Colon (tissue), 2 donors: Measurements from ENCODE around the gene OR6S1.

Experiments used
- FAIRE-seq: peaks from 2 replicates; lab custom pipeline; 2012; peaks lifted over from hg19 to GRCh38; lab: Jason Lieb, UNC
- donor health status: control.
- donor health status: control.

The OR6S1 gene, protein sequence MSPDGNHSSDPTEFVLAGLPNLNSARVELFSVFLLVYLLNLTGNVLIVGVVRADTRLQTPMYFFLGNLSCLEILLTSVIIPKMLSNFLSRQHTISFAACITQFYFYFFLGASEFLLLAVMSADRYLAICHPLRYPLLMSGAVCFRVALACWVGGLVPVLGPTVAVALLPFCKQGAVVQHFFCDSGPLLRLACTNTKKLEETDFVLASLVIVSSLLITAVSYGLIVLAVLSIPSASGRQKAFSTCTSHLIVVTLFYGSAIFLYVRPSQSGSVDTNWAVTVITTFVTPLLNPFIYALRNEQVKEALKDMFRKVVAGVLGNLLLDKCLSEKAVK

DNA sequence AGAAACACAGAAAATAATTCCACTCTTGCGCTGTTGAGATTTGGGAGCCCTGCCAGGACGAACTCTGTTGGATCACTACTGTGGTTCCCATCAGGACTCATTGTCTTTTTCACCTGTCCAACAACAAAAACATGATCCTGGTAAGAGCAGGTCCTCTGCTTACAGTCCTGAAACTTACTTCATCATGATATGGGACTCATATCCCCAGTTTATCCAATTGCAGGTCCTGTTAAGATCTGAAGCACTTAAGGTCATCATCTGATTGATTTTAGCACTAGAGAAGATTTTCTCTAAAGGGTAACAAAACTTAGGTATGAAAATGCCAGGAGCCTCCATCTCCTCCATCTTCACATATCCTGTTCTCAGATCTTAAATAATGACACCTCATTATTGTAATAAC is at the start of gene OR6S1:
OR6S1 (minus strand) TSS at position 101 of the 400 bp plus-strand sequence; CDS start at position 101, 0 bp downstream.
- FAIRE-seq = no peak

DNA sequence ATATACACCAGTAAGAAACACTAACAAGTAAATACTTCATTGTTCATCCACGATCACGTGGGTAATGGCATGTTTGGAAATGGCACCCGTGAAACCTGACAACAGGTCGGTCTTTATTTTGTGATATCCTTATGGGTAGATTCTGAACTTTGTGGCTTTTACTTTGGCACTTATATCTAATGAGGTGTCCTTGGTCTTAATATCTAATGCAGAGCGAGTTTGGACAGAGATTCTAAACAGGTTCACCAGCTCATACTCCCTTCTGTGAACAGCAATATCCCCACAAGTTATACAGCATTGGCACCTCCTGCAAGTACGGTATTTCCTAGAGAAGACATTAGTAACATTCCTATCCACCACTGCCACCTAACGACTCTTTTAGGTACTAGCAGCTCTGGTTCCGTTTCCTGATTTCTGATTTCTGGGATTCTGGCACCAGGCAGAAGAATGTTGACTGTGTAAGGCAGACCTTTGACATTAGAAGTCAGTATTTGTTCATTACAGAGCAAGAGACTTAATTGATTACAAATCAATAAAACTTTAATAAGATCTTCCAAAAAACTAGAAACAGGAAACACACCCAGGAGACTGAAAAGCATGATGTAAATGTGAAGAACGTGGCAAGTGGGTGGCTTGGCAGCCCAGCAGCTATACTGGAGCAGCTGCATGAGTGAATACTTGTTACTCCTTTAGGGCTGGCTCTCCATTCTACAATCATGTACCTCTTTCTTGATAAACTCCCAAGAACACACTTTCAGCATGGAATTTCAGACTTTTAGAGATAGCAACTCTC is 49.6 kb upstream of the OR6S1 start:
- FAIRE-seq = no peak

DNA sequence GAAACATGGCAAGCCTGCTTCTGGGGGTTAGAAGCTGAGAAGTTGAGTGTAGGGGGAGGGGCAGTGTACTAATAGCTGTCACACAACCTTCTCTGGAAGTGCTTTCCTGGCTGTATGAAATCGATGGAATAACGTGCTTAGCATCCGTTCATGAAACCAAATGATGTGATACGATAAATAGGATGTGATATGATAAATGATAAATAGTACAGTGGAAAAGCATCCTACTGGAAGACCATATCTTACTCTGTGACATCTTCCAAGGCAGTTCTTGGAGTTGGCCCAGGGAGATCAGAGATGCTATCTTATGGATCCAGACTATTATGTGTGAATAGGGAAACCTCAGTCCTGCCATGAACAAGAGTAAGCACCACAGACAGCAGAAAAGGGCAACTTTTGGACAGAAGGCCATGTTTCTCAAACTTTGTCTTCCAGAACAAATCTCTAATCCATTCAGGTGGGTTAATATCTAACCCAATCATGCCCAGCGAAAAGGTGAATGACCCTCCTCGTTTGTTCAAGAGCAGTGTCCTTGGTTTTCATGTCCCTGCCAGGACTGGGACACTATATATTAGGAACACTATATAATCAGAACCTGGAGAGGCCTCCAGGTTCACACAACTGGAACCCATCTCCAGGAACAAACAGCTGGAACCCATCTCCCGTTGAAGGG is 46.8 kb upstream of the OR6S1 start, which contains the start of gene ANG:
ANG (plus strand) TSS at position 598 of the 673 bp plus-strand sequence. CDS start 4,801 bp downstream, outside the sequence.
- no peak for FAIRE-seq

DNA sequence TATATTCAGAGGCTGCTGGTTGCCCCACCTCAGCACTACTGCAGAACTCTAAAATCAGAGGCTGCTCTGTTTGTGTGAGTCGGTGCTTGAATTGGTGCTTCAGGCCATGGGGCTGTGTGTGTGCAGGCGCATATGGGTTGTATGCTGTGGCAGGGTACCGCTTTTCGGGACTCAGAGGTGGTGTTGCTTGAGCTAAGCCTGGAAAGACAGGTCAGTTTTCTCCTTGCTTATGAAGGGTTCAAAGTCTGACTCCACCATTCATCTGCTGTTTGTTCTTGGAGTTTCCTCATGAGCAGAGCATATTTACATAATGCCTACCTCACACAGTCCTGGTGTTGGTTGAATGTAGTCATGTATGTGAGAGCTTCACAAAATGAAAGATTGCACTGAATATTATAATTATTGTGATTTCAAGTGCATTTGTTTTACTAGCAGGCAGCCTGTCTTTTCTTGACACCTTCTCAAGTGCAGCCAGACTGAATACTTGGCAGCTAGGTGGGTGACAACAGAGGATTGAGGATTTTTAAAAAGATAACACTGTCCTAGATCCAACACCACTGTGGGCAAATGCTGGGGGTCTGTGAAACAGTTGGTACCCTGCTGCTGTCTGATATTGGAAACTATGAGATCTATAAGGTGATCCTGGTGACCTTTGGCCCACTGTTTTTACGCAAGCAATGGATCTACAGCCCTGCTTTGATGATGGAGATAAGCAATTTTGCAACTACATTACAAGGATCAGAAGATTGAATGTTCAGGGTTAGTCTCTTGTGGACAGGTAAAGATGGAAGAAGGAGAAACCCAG is 46.1 kb upstream of the OR6S1 start:
- FAIRE-seq = no peak

DNA sequence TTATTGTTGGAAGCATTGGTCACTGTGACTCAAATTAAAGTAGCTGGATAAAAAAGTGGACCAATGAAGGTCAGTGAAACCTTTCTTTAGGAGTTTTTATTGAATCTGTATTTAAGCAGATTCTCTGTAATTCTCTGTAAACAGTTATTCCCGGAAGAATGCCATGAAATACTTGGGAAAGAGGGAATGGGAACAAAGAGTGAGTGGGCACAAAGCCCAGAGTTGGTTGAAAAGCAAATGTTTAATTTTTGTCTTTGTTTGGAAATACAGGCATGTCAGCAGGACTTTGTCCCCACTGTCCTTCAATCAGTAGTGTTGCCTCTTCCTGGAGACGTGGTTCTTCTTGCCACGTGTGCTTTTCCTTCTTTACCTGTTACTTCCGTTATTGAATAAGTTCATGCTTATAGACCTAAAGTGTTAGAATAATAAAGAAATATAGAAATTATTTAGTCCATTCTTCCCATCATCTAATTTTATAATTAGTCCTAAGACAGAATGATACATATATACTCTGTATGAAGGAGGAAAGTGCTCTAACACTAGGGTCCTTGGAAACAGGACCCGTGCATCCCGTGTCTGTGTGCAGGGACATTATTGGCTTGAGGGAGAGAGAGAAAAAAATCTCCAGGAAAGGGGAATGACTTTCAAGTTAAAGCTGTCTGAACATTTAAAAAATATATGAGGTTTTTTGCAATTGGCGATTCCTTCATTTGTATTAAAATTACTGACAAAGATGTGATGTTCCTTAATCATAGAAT is 45.1 kb upstream of the OR6S1 start:
- no peak for FAIRE-seq

DNA sequence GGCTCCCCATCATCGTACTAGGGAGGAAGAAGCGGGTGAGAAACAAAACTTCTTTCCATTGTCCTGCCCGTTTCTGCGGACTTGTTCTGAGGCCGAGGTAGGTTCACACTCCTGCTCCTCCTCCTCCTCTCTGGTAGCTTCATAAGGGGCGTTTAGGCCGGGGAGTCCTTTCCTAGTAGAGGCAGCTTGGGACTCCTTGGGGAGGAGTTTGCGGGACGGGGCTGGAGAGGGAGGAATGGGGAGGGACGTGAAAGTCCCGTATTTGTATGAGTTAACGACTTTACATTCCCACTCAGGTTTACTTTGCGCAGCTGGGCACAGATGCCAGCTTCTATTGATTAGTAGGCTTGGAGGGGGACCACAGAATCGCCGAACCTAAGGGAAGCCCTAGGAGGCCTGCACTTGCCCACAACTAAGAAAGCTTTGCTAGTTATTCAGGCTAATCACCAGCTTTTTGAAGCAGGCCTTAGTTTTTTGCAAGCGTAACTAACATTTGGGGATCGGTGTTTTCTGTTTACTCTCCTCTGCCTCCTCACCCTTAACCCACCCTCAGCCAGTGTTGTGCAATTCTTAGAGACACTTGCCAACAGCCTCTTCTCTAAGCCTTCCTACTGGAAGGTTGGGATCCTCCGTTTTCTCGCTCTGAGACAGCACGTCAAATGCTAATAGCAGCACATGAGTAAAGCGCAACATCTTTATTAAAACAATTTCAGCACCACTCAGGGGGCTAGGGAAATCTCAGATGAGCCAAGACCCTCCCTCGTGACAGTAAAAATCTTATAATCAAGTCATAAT is 43.4 kb upstream of the OR6S1 start:
- FAIRE-seq = no peak

DNA sequence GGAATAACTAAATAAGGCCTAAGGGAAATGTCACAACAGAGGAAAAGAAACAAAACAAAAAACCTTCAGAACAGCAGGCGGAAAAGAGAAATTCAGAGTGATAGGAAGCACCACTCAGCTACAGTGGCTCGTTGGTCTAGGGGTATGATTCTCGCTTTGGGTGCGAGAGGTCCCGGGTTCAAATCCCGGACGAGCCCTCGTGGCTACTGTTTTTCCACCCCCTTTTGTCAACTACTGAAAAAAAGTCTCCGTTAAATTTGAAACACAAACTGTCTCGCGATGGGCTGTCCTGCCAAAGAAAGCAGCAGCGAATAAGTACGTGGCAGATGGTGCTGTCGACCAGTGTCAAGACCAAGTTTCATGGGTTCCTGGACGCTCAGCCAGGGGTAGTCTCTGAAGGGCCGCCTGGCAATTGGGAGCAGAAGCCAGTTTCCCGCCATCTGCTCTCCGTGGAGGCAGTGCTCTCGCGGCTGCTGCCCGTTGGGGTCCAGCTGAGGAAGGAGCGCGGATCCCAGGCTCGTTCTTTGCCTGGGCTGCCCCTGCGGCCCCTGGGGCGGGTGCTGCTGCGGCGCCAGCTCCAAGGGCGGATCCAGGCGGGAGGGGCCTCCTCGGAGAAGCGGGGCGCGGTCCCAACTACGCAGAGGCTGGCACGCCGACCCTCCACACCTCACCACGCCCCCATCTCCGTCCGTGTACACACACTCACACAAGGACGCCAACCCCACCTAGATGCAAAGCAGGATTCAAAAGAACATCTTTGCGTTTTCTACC is 42.6 kb upstream of the OR6S1 start, which contains the start of gene RNASE4:
RNASE4 (plus strand) TSS at position 670 of the 771 bp plus-strand sequence. CDS start 14,812 bp downstream, outside the sequence.
- FAIRE-seq = no peak

DNA sequence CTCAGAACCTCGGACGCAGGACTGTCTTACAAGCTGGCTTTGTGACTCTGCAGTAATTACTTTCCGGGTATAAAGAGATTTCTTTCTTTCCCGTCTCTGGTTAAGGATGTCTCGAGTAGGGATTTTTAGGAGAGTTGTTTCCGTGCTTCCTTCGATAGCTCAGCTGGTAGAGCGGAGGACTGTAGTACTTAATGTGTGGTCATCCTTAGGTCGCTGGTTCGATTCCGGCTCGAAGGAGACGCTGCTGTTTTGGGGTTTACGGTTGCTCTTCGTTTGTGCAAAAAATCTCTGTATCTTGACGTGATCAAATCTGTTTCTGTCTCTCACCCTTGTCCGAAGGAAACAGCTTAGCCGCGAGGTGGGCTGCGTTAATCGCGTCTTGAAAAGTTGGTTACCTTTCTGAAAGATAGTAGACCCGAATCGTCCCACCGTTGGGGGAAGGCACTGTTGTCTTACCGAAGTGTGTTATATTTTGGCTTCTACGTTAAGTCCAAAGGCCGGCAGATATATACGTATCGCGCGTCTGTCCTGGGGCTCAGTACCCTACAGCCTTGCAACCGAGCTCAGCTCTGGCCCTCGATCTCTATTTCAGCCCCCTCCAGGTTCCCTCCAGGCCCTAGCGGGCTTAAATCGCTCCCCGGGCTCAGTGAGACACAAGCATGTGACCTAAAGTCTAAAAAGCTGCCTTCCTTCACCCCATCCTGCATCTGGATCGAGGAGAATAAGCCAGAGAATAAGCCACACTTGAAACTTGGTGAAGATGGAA is 41.8 kb upstream of the OR6S1 start:
- FAIRE-seq = no peak

DNA sequence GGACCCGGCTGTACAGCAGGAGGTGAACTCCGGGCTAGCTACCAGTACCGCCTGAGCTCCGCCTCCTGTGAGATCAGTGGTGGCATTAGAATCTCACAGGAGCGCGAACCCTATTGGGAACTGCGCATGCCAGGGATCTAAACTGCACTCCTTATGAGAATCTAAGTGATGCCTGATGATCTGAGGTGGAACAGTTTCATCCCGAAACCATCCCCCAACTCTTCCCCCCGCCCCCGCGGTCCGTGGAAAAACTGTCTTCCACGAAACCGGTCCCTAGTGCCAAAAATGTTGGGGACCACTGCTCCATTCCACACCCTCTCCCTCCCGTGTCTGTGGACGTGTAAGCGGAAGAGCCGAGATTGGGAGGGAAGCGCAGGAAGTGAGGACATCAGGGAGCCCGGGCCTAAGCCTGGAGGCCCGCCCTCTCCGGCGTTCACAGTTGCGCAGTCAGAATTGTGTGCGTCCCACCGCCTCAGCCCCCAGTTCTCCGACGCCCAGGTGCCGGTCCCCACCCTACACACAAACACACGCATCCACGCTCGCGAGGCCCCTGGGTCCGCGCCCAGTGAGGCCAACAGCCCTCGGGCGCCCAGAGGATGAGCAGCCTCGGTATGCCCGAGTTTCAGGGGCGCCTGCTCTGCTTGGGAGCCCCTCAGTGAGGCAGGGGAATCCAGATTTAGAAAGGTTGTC is 41.1 kb upstream of the OR6S1 start:
- FAIRE-seq = no peak

DNA sequence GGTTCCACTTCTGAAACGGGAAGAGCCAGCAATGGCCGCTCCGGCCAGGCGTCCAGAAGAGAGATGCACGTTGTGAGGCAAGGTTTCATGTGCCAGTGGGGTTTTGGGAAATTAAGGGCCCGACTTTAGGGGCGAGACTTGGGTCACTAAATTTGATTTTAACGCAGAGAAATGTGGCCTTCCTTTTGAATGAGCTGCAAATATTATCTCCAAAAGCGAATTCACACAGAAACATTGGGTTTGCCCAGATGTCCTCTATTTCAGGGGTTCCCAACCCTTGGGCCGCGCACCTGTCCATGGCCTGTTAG is 40.6 kb upstream of the OR6S1 start:
- FAIRE-seq = no peak

DNA sequence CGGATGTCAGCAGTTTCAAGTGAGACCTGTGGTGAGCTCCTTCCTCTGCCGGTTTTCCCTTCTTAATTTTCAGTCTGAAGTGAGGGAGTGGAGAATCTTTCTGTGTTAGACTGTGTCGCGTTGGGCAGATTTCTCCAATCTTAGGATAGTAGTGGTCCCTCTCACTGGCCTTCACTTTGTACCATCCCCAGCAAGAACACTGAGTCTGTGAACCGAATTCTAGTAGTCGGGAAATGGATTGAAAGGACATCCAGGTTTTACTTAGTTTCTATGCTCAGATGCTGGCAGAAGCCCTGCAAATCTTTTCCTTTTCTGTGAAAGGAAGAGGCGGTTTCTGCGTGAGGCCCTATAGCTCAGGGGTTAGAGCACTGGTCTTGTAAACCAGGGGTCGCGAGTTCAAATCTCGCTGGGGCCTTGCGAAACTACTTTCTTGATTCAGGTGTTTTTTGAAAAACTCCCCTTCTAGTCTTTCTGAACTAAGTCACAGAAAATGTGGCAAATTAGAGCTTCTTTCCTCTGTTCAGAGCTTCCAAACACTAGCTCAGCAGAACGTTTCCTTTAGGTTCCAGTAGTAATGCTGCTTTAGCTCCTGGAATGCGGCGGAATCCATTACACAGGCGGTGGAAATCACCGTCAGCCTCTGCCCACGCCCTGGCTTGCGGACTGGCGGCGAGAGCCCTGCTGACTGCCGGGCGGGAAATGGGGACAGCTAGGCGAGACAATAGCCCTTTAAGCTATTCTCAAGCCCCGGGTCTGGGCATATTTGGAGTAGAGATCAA is 40.0 kb upstream of the OR6S1 start:
- no peak for FAIRE-seq

DNA sequence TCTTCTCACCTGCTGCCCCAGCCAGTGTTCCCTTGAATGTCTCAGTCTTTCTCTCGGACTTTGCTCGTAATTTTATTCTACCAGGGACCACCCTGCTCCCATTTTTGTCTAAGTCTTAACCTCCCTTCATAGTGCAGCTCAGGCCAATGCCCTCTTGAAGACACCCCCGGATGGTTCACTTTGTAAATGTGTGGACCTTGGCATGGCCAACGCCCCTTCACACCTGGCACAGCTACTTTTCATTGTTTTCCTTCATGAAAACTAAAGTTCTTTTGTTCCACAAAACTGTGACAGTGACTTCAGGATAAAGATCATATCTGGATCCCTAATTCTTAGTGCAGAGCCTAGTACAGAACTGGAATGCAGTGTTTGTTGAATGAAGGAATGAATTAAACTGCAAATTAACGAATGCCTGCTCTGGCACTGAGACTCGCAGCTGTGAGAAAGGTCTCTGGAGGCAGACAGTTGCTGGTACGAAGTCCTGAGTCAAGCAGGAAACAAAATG is 39.4 kb upstream of the OR6S1 start:
- no peak for FAIRE-seq

DNA sequence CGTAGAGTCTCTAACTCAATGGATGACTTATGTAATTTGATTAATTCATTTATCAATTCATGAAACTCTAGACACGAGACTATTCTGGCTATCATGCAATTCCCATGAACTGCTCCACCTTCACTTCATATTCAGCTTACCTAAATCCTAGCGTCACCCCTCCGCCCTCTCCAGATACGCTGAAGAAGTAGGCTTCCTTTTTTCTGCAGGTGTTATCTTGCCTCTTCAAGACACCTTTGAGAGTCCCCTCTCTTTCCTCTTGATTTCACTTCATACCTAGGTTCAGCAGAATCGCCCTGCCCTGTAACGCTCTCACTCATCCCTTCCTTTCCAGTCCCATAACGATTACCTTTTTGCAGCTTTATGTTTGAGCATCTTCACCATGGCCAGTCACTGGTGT is 38.9 kb upstream of the OR6S1 start:
- FAIRE-seq = no peak

DNA sequence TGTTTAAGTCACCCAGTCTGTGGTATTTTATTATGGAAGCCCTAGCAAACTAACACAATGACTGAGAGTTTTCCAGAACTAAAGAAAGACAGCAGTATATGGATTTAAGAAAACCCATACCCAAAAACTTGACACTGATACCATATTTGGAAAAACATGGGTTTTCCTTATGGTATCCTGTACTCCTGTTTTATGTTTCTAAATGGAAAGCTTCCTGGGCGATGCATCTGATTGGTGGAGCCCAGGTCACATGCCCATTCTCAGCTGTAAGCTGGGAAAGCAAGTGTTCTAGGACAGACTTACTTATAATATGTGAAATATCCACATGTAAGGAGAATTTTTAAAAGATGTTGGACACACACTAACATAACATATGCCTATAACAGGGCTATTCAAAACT is 38.4 kb upstream of the OR6S1 start:
- FAIRE-seq = no peak

DNA sequence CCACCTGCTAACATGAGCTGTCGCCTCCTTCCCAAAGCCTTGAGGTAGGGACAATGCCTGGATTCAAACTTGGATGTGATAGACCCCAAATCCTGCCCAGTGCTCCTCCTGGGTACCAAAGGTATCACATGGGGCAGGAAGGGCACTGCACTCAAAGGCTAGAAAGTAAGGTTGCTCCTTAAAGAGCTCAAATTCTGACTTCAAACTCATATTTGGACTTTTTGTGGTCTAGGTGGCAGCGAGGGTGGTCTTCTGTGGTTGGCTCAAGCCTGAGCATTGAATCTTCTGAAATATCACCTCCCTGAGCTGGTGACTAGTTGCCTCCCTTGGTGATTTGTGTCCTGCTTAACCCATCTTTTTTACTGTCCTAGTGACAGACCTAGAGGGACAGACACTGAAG is 34.6 kb upstream of the OR6S1 start:
- no peak for FAIRE-seq

DNA sequence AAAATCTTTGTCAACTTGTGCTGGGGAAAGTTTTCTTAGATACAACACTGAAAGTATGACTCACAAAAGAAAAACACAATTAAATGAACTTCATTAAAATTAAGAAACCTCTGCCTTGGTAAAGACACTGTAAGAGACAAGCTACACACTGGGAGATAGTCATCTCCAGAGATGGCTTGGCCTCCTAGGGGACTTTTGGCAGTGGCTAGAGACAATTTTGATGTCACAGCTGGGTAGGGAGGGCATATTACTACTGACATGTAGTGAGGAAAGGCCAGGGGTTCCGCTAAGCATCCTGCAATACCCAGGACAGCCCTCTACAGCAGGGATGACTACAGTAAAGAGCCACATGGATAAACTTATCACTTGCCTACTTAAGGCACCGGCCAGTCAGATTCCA is 34.2 kb upstream of the OR6S1 start:
- no peak for FAIRE-seq

DNA sequence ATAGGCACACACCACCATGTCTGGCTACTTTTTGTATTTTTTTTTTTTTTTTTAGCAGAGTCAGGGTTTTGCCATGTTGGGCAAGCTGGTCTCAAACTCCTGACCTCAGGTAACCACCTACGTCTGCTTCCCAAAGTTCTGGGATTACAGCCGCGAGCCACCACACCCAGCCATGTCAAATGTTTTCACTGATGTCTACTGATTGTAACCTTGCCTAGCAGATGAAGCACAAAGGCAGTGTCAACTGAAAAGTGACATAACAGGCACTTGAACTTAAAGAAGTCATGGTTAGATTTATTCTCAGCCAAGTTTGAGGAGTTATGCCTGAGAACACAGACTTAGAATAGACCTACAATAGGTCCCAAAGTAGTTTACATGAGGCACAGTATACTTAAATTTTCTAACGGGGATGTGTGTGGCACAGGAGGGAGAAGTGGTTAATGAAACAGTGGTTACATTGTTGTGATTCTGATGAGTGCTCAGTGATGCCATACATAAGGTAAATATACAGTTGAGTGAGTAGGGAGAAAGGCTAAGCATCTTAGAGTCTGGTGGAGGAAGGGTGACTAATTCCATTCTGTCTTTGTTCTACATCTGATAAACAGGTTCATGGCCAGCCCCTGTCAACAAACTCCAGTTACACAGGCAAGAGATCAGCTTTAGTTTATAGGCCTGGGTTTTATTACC is 30.2 kb upstream of the OR6S1 start:
- FAIRE-seq = no peak
